Gastroesophageal sphincter (tissue), 4 donors: ENCODE data around the gene MMEL1. TPM values are rescaled to one million over a fixed set of nuclear protein-coding genes. Genes with fewer than 3 reads are reported as not detected.

Source experiments
- ATAC-seq: fragments of 150-250 bp; one replicate; pipeline ENCODE4 v1.9.1; 2016; ENCODE audit warnings: mild to moderate bottlenecking, moderate library complexity
- H3K27ac ChIP-seq, 4 donors: fragments of 200-600 bp; sonication (generic) in 3 of 4; 1 replicate in 3 of 4; 2 replicates in 1 of 4; pipeline ENCODE4 v1.5.1; 2016 to 2019
- H3K27me3 ChIP-seq: fragments of 200-600 bp; sonication (generic); one replicate; pipeline ENCODE4 v1.5.1; 2019
- H3K36me3 ChIP-seq, 2 donors: fragments of 200-600 bp; sonication (generic); one replicate each; pipeline ENCODE4 v1.5.1; 2019; ENCODE audit warnings: control low read depth in 1 of 2
- H3K4me1 ChIP-seq, 3 donors: fragments of 200-600 bp; sonication (generic); 1 replicate in 2 of 3; 2 replicates in 1 of 3; pipeline ENCODE4 v1.5.1; 2016 to 2019; ENCODE audit warnings: control low read depth in 2 of 3
- H3K4me3 ChIP-seq, 2 donors: fragments of 200-600 bp; sonication (generic); one replicate each; pipeline ENCODE4 v1.5.1; 2019; ENCODE audit warnings: mild to moderate bottlenecking in 1 of 2, moderate library complexity in 1 of 2
- H3K9me3 ChIP-seq, 3 donors: fragments of 200-600 bp; sonication (generic); one replicate each; pipeline ENCODE4 v1.5.1; 2017 to 2019; ENCODE audit warnings: control low read depth in 2 of 3
- CTCF ChIP-seq, 4 experiments: fragments of 200-600 bp in 2 of 4; fragments of 450-650 bp in 2 of 4; sonication (generic) in 1 of 4; IDR thresholded peaks; one replicate each; pipeline ENCODE4 v1.5.1; 2017 to 2019; ENCODE audit warnings: antibody characterized with exemption in 4 of 4, mild to moderate bottlenecking in 2 of 4, moderate library complexity in 2 of 4
- EP300 ChIP-seq: sonication (generic); formaldehyde crosslinking; IDR thresholded peaks from one replicate; pipeline ENCODE4 v1.6.1; 2017; ENCODE audit warnings: antibody characterized with exemption, mild to moderate bottlenecking
- POLR2A ChIP-seq, 2 donors: fragments of 450-650 bp; IDR thresholded peaks; one replicate each; pipeline ENCODE4 v1.6.1; 2017; ENCODE audit warnings: antibody characterized with exemption in 2 of 2, mild to moderate bottlenecking in 2 of 2, moderate library complexity in 1 of 2
- POLR2AphosphoS5 ChIP-seq: sonication (generic); formaldehyde crosslinking; IDR thresholded peaks from one replicate; pipeline ENCODE4 v1.6.1; 2017; ENCODE audit warnings: antibody characterized with exemption
- WGBS, 2 donors: methylation state at CpG; one replicate each; pipeline ENCODE4 v1.1.5; 2018; ENCODE audit warnings: low coverage in 1 of 2; 5-methylcytosine and 5-hydroxymethylcytosine counted together
- total RNA-seq, 4 donors: library from RNA; depleted of rRNA; stranded (reverse); fragments of >200 nt; gene quantifications; one replicate each; pipeline ENCODE4 v1.1.0, GENCODE V29; 2016

Gene MMEL1
- total RNA-seq, 4 donors from 2014 or later: 1.4 to 3.9 (median 2.1) TPM; not detected in 1

GRCh38 chr1:2591233-2591580 lies 41.6 kb downstream of the MMEL1 start:
- Histone ChIP-seq H3K27me3 (peaks cover 38% of the 10 kb centered on the region), H3K9me3 (no peaks in the 10 kb centered on the region), H3K36me3 (peaks cover 0 to 18% of the 10 kb centered on the region in 2 donors), H3K4me3 (no peak overlapping the region), H3K27ac (no peak overlapping the region), H3K4me1 (peaks cover 0 to 35% (median 9%) of the 10 kb centered on the region in 3 donors)
- no peak for ATAC-seq
- 80 to 83% methylated on average over 2 to 4 of the region's 5 CpGs for WGBS, 2 donors
- TF ChIP-seq POLR2A (IDR thresholded peaks at IDR 0.05) (no peak), EP300 (no peak), POLR2AphosphoS5 (no peak), CTCF (IDR thresholded peaks at IDR 0.05) (no peak)

- Histone ChIP-seq H3K36me3 (peaks cover 0 to 18% of the 10 kb centered on the region in 2 donors), H3K27me3 (peaks cover 31% of the 10 kb centered on the region), H3K9me3 (no peaks in the 10 kb centered on the region), H3K4me1 (peaks cover 0 to 36% (median 9%) of the 10 kb centered on the region in 3 donors), H3K27ac (no peak overlapping the region), H3K4me3 (no peak overlapping the region)
- WGBS, 2 donors: 93% methylated on average over 3 of the region's 31 CpGs; no CpG with 5 or more reads in 1 of the 2 donors
- no peak for ATAC-seq
- TF ChIP-seq CTCF (IDR thresholded peaks at IDR 0.05) (no peak), POLR2A (IDR thresholded peaks at IDR 0.05) (no peak), EP300 (no peak), POLR2AphosphoS5 (no peak)
Measured at GRCh38 chr1:2590233-2591141, 42.3 kb downstream of the MMEL1 start.

- Histone ChIP-seq H3K27ac (no peak overlapping the region), H3K4me3 (no peak overlapping the region), H3K4me1 (peaks cover 0 to 44% (median 18%) of the 10 kb centered on the region in 3 donors), H3K27me3 (peaks cover 23% of the 10 kb centered on the region), H3K9me3 (no peaks in the 10 kb centered on the region), H3K36me3 (peaks cover 0 to 18% of the 10 kb centered on the region in 2 donors)
- TF ChIP-seq POLR2AphosphoS5: no peak
- TF ChIP-seq EP300: no peak
- TF ChIP-seq POLR2A (IDR thresholded peaks at IDR 0.05): no peak
- no peak for TF ChIP-seq CTCF (IDR thresholded peaks at IDR 0.05)
- 90% methylated on average over 4 of the region's 25 CpGs; no CpG with 5 or more reads in 1 of the 2 donors for WGBS, 2 donors
- ATAC-seq: no peak
Measured at GRCh38 chr1:2589431-2590232, 43.2 kb downstream of the MMEL1 start.

- no peak overlapping the region for H3K4me3 ChIP-seq
- no peaks in the 10 kb centered on the region for H3K9me3 ChIP-seq
- H3K27ac ChIP-seq: no peak overlapping the region
- TF ChIP-seq POLR2A (IDR thresholded peaks at IDR 0.05): no peak
- no peak for TF ChIP-seq POLR2AphosphoS5
- no peak for TF ChIP-seq CTCF (IDR thresholded peaks at IDR 0.05)
- no peak for ATAC-seq
- peaks cover 0 to 18% of the 10 kb centered on the region in 2 donors for H3K36me3 ChIP-seq
- peaks cover 0 to 47% (median 22%) of the 10 kb centered on the region in 3 donors for H3K4me1 ChIP-seq
- H3K27me3 ChIP-seq: peaks cover 15% of the 10 kb centered on the region
- WGBS, 2 donors: no CpG with 5 or more reads among the region's 23 CpGs
Measured at GRCh38 chr1:2588661-2589430, 44.0 kb downstream of the MMEL1 start.
